ENCODE measurements around the gene YPEL2.

DNA sequence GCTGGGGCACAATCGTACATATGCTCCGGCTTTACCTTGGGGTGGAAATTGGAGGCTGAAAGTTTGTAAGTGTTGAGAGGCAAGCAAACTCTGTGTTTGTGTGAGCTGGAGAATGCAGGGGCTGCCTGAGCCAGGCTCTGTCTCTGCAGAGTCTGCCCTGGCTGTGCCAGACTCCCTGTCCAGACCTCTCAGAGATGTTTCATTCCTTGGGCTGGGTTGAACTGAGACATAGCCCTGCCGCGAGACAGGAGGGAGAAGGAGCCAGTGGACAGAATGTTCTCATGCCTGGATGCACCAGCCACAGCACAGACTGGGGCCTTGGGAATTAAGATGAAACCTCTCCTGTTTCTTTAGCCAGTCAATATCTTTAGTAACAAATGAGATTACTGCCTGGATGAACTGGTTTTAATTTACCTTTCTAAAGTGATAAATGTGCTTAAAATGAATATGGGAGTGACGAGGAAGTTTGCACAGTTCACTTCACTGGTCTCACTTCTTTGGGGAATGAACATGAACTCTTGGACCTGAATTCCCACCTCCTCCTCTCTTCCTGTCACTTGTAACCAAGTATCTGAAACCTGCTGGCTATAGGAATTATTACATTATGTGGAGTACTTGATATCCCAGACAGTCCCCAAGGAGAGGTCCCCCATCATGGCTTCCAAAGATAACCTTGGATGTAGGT lies 40.1 kb downstream of the YPEL2 start:
- no peak for TF ChIP-seq CTCF (IDR thresholded peaks at IDR 0.05)
- no peak for TF ChIP-seq POLR2A (IDR thresholded peaks at IDR 0.05)

Data from prostate gland (tissue), 2 donors.